ENCODE measurements around the gene PYROXD2. TPM values are rescaled to one million over a fixed set of nuclear protein-coding genes. Genes with fewer than 3 reads are reported as not detected.

PYROXD2 gene
- 8.3 and 14.4 TPM in 2 replicates for total RNA-seq

GRCh38 chr10:98414932-98415730 is at the start of gene PYROXD2:
PYROXD2 (minus strand) TSS chr10:98415182; CDS start chr10:98415135, 47 bp downstream.

GRCh38 chr10:98446661-98447221 is 31.8 kb upstream of the PYROXD2 start, which contains the start of gene HPS1:
HPS1 (minus strand) TSS chr10:98446935; CDS start chr10:98443240, 3,695 bp downstream.

Other genes with a start within 250 kb of the PYROXD2 start
- gene LOXL4, start 147.0 kb downstream of the PYROXD2 start, total RNA-seq: 6.9 and 56.1 TPM in 2 replicates
- gene HPS1, start 31.8 kb upstream of the PYROXD2 start, total RNA-seq: 42.1 and 57.7 TPM in 2 replicates

Data from epithelial cell of alveolus of lung (primary cell).